ENCODE measurements around the gene GSK3A.

- no peak for TF ChIP-seq ZNF512 (CRISPR knock-in tag; IDR thresholded peaks at IDR 0.05; ENCODE audit: borderline replicate concordance)
- no peak for TF ChIP-seq PRDM15 (CRISPR knock-in tag; IDR thresholded peaks at IDR 0.05)
- TF ChIP-seq MAX (CRISPR knock-in tag; IDR thresholded peaks at IDR 0.05): no peak
- no peak for TF ChIP-seq CTCF (IDR thresholded peaks at IDR 0.05)
These were observed 46.0 kb upstream of the GSK3A start for GRCh38 chr19:42288387-42288786.

Data from WTC11 (cell line).